Coronary artery (tissue), 2 donors: ENCODE data around the gene ACTG1.

Experiments used
- DNase-seq: peaks from one replicate; pipeline ENCODE4 v3.0.0-alpha.2; 2017; ENCODE audit warnings: low spot score
- H3K27ac ChIP-seq, 2 donors: fragments of 200-600 bp; sonication (generic); one replicate each; pipeline ENCODE4 v1.5.1; 2016 to 2019
- H3K4me3 ChIP-seq: fragments of 200-600 bp; sonication (generic); 2 replicates; pipeline ENCODE4 v1.5.1; 2016; ENCODE audit warnings: mild to moderate bottlenecking, moderate library complexity
- CTCF ChIP-seq: fragments of 200-600 bp; sonication (generic); IDR thresholded peaks from one replicate; pipeline ENCODE4 v1.5.1; 2019; ENCODE audit warnings: antibody characterized with exemption

The ACTG1 gene

GRCh38 chr17:81518785-81519283, 6.2 kb upstream of the ACTG1 start:
- no peak for TF ChIP-seq CTCF
- peak overlapping the region; percentile 99 for H3K27ac ChIP-seq
- no peak for DNase-seq
- peak overlapping the region; percentile 97 for H3K4me3 ChIP-seq

- peak overlapping the region; percentile 97 for H3K4me3 ChIP-seq
- no peak for TF ChIP-seq CTCF
- H3K27ac ChIP-seq: peak overlapping the region; percentile 99
- no peak for DNase-seq
Observed at GRCh38 chr17:81518113-81518784, 5.7 kb upstream of the ACTG1 start.

GRCh38 chr17:81517339-81518112, 4.9 kb upstream of the ACTG1 start:
- no peak for TF ChIP-seq CTCF
- H3K27ac ChIP-seq: peak overlapping the region; percentile 99
- H3K4me3 ChIP-seq: peak overlapping the region; percentile 97
- no peak for DNase-seq

GRCh38 chr17:81517009-81517338, 4.4 kb upstream of the ACTG1 start:
- no peak for DNase-seq
- Histone ChIP-seq H3K4me3 (peak overlapping the region; percentile 97), H3K27ac (peak overlapping the region; percentile 99)
- TF ChIP-seq CTCF: no peak

GRCh38 chr17:81516439-81516838, 3.8 kb upstream of the ACTG1 start:
- DNase-seq: no peak
- no peak for TF ChIP-seq CTCF
- peak overlapping the region; percentile 99 for H3K27ac ChIP-seq
- peak overlapping the region; percentile 97 for H3K4me3 ChIP-seq

- Histone ChIP-seq H3K27ac (peak overlapping the region; percentile 99), H3K4me3 (peak overlapping the region; percentile 97)
- no peak for TF ChIP-seq CTCF
- no peak for DNase-seq
Observed at GRCh38 chr17:81515530-81516041, 3.0 kb upstream of the ACTG1 start.
